Measurements from ENCODE around the gene SAMM50.

Gene SAMM50

DNA sequence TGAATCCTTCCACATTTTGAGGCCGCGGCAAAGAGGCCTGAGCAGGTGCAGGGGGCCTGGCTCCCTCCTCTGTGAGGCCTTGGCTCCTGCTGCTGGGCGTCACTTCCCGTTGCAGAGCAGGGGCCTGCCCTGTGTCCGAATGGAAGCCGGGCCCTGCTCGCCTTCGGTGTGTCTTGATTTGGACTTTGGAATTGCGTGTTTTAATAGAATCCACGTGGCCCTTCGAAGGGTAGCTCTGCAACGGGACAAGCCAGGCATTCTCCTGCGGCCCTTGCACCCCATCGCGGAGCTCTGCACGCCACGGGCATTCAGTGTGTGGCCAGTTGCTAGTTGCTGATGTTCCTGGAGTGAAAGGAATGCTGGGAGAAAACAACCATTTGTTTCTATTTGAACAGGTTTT is 25.8 kb downstream of the SAMM50 start:
- Histone ChIP-seq H3K27me3 (ENCODE audit: insufficient read depth, poor library complexity, severe bottlenecking) (no peaks in the 10 kb centered on the region), H3K4me1 (ENCODE audit: insufficient read depth, poor library complexity, severe bottlenecking) (no peaks in the 10 kb centered on the region), H3K36me3 (ENCODE audit: low read depth) (peaks cover 78% of the 10 kb centered on the region), H3K9me3 (ENCODE audit: severe bottlenecking) (no peaks in the 10 kb centered on the region), H3K4me3 (ENCODE audit: severe bottlenecking) (no peak overlapping the region), H3K27ac (ENCODE audit: poor library complexity, severe bottlenecking) (no peak overlapping the region)
- no peak for ATAC-seq (ENCODE audit: low read depth)
- no peak for DNase-seq (ENCODE audit: low spot score)
- TF ChIP-seq, protein P1, sequence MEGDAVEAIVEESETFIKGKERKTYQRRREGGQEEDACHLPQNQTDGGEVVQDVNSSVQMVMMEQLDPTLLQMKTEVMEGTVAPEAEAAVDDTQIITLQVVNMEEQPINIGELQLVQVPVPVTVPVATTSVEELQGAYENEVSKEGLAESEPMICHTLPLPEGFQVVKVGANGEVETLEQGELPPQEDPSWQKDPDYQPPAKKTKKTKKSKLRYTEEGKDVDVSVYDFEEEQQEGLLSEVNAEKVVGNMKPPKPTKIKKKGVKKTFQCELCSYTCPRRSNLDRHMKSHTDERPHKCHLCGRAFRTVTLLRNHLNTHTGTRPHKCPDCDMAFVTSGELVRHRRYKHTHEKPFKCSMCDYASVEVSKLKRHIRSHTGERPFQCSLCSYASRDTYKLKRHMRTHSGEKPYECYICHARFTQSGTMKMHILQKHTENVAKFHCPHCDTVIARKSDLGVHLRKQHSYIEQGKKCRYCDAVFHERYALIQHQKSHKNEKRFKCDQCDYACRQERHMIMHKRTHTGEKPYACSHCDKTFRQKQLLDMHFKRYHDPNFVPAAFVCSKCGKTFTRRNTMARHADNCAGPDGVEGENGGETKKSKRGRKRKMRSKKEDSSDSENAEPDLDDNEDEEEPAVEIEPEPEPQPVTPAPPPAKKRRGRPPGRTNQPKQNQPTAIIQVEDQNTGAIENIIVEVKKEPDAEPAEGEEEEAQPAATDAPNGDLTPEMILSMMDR (IDR thresholded peaks at IDR 0.05; ENCODE audit: poor library complexity, severe bottlenecking), result no peak

DNA sequence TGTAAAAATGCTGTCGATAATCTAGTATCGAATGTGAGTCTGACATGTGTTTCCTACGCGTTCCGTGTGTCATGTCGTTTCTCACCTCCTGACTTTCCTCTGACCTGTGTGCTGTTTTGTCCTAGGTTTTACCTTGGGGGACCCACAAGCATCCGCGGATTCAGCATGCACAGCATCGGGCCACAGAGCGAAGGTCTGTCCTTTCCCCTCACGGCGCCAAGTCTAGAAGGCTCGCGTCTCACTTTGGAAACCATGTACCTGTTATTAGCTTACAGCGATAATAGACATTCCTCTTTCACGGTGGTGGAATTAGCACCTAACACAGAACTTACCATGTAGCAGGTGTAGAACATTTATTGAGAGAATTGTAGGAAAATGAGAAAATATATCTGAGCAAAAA is 28.6 kb downstream of the SAMM50 start:
- Histone ChIP-seq H3K27ac (ENCODE audit: poor library complexity, severe bottlenecking) (no peak overlapping the region), H3K9me3 (ENCODE audit: severe bottlenecking) (no peaks in the 10 kb centered on the region), H3K4me1 (ENCODE audit: insufficient read depth, poor library complexity, severe bottlenecking) (no peaks in the 10 kb centered on the region), H3K4me3 (ENCODE audit: severe bottlenecking) (no peak overlapping the region), H3K36me3 (ENCODE audit: low read depth) (peaks cover 79% of the 10 kb centered on the region), H3K27me3 (ENCODE audit: insufficient read depth, poor library complexity, severe bottlenecking) (no peaks in the 10 kb centered on the region)
- DNase-seq (ENCODE audit: low spot score) (no peak), ATAC-seq (ENCODE audit: low read depth) (no peak)
- TF ChIP-seq, protein P1 (IDR thresholded peaks at IDR 0.05; ENCODE audit: poor library complexity, severe bottlenecking), result no peak

DNA sequence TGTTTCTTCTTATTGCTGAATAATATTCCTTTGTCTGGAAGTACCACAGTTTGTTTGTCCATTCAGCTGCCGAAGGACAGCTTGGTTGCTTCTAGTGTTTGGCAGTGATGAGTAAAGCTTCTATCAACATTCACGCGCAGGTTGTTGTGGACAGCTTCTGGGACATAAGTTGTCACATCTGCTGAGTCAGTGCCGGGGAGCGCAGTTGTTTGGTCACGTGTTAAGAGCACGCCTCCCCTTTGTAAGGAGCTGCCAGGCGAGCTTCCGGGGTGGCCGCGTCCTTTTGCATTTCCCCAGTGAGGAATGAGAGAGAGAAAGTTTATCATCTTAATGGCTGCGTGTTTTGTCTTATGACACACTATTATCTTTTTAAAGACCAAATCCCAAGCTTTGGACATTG is 30.3 kb downstream of the SAMM50 start:
- no peak overlapping the region for H3K27ac ChIP-seq (ENCODE audit: poor library complexity, severe bottlenecking)
- DNase-seq (ENCODE audit: low spot score) (no peak), ATAC-seq (ENCODE audit: low read depth) (no peak)
- H3K27me3 ChIP-seq (ENCODE audit: insufficient read depth, poor library complexity, severe bottlenecking), result no peaks in the 10 kb centered on the region
- no peak overlapping the region for H3K4me3 ChIP-seq (ENCODE audit: severe bottlenecking)
- no peaks in the 10 kb centered on the region for H3K9me3 ChIP-seq (ENCODE audit: severe bottlenecking)
- H3K4me1 ChIP-seq (ENCODE audit: insufficient read depth, poor library complexity, severe bottlenecking), result no peaks in the 10 kb centered on the region
- TF ChIP-seq, protein P1 (IDR thresholded peaks at IDR 0.05; ENCODE audit: poor library complexity, severe bottlenecking), result no peak
- H3K36me3 ChIP-seq (ENCODE audit: low read depth), result peaks cover 82% of the 10 kb centered on the region

DNA sequence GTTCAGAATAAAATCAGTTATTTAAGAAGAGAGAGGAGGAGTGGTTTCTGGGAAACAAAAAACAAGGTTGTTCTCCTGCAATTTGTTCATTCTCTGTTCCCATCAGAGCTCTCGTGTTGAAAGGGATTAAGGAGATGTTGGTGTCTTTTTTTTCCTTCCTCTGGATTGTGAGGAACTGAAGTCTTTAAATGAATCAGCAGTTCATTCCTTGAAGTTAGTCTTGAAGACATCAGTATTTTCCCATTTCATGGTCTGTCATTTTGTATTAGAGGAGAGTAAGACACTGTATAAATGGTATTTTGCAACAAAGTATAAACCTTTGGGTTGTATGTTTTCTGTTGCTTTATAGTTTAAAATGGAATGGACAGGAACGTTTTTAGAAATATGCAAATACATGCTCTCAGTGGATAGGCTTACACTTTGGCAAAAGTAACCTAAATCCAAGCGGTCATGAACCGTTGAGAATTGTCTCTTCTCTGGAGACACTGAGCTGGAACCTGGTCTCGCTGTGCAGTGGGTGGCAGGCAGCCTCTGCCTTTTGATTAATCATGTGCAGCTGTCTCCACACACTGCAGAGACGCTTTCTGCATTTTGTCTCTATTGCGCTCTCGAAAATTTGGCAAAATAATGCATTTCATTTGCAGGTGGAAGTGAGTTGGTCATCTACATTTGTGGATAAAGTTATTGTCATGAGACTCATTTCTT is 33.0 kb downstream of the SAMM50 start:
- DNase-seq (ENCODE audit: low spot score) (no peak), ATAC-seq (ENCODE audit: low read depth) (no peak)
- peaks cover 78% of the 10 kb centered on the region for H3K36me3 ChIP-seq (ENCODE audit: low read depth)
- TF ChIP-seq, protein P1 (IDR thresholded peaks at IDR 0.05; ENCODE audit: poor library complexity, severe bottlenecking), result no peak
- no peak overlapping the region for H3K27ac ChIP-seq (ENCODE audit: poor library complexity, severe bottlenecking)
- H3K4me3 ChIP-seq (ENCODE audit: severe bottlenecking), result no peak overlapping the region
- H3K27me3 ChIP-seq (ENCODE audit: insufficient read depth, poor library complexity, severe bottlenecking), result no peaks in the 10 kb centered on the region
- H3K4me1 ChIP-seq (ENCODE audit: insufficient read depth, poor library complexity, severe bottlenecking), result no peaks in the 10 kb centered on the region
- no peaks in the 10 kb centered on the region for H3K9me3 ChIP-seq (ENCODE audit: severe bottlenecking)

DNA sequence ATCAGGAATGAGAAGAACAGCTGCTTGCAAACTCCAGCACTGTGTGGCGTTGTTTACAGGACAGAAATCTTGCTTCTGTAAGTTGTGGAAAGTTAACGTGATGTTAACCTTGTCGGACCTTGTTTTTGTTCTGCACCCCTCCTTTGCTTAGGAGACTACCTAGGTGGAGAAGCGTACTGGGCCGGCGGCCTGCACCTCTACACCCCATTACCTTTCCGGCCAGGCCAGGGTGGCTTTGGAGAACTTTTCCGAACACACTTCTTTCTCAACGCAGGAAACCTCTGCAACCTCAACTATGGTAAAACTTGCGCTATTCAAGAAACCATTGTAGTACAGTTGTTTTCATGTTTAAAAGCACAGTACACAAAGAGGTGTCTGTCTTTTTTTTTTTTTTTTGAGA is 33.7 kb downstream of the SAMM50 start:
- ATAC-seq (ENCODE audit: low read depth) (no peak), DNase-seq (ENCODE audit: low spot score) (no peak)
- Histone ChIP-seq H3K4me3 (ENCODE audit: severe bottlenecking) (no peak overlapping the region), H3K4me1 (ENCODE audit: insufficient read depth, poor library complexity, severe bottlenecking) (no peaks in the 10 kb centered on the region), H3K27ac (ENCODE audit: poor library complexity, severe bottlenecking) (no peak overlapping the region), H3K36me3 (ENCODE audit: low read depth) (peaks cover 78% of the 10 kb centered on the region), H3K27me3 (ENCODE audit: insufficient read depth, poor library complexity, severe bottlenecking) (no peaks in the 10 kb centered on the region), H3K9me3 (ENCODE audit: severe bottlenecking) (no peaks in the 10 kb centered on the region)
- TF ChIP-seq, protein P1 (IDR thresholded peaks at IDR 0.05; ENCODE audit: poor library complexity, severe bottlenecking), result no peak
